ENCODE data around the gene TMEM233. TPM values are rescaled to one million over a fixed set of nuclear protein-coding genes. Genes with fewer than 3 reads are reported as not detected.
A peak's percentile ranks its signal among the peaks of the same experiment; 100 is the strongest.

Gene TMEM233
- total RNA-seq, 1 experiment from 2014 or later: not detected

- intact Hi-C loops (cut with micrococcal nuclease; ENCODE audit: unreplicated experiment): loop anchor here (1.0 kb wide), 1 partner anchor 11 kb away; no protein-coding TSS in a partner anchor
- DNase-seq: no peak
- Mint-ChIP-seq H3K4me3 (ENCODE audit: low read depth, unreplicated experiment) (peak overlapping the region; percentile 50), H3K27ac (ENCODE audit: unreplicated experiment) (peak overlapping the region; percentile 75), H3K27me3 (ENCODE audit: unreplicated experiment) (no peaks in the 10 kb centered on the region), H3K36me3 (ENCODE audit: insufficient read depth, unreplicated experiment) (peaks cover 93% of the 10 kb centered on the region), H3K4me1 (ENCODE audit: low read depth, unreplicated experiment) (peaks cover 52% of the 10 kb centered on the region), H3K9me3 (ENCODE audit: low read depth, unreplicated experiment) (no peaks in the 10 kb centered on the region)
- TF ChIP-seq CTCF (IDR thresholded peaks at IDR 0.05; ENCODE audit: unreplicated experiment): no peak
- CTCF ChIA-PET: interaction anchor here (1.3 kb wide), 1 partner anchor 11 kb away, joined by 3 read pairs; no protein-coding TSS in a partner anchor
- BruUV-seq (replicated peaks): no TSS peak
Observed at GRCh38 chr12:119673634-119674033, 80.1 kb downstream of the TMEM233 start.

GRCh38 chr12:119674560-119674959 lies 81.0 kb downstream of the TMEM233 start:
- Mint-ChIP-seq H3K4me3 (ENCODE audit: low read depth, unreplicated experiment) (peak overlapping the region; percentile 50), H3K27me3 (ENCODE audit: unreplicated experiment) (no peaks in the 10 kb centered on the region), H3K9me3 (ENCODE audit: low read depth, unreplicated experiment) (no peaks in the 10 kb centered on the region), H3K27ac (ENCODE audit: unreplicated experiment) (no peak overlapping the region), H3K4me1 (ENCODE audit: low read depth, unreplicated experiment) (peaks cover 50% of the 10 kb centered on the region), H3K36me3 (ENCODE audit: insufficient read depth, unreplicated experiment) (peaks cover 92% of the 10 kb centered on the region)
- intact Hi-C loops (cut with micrococcal nuclease; ENCODE audit: unreplicated experiment): no loop called here
- CTCF ChIA-PET: no interaction called here
- no peak for DNase-seq
- no peak for TF ChIP-seq CTCF (IDR thresholded peaks at IDR 0.05; ENCODE audit: unreplicated experiment)
- no TSS peak for BruUV-seq (replicated peaks)

GRCh38 chr12:119676022-119676421 lies 82.4 kb downstream of the TMEM233 start:
- Mint-ChIP-seq H3K4me1 (ENCODE audit: low read depth, unreplicated experiment) (peaks cover 45% of the 10 kb centered on the region), H3K9me3 (ENCODE audit: low read depth, unreplicated experiment) (no peaks in the 10 kb centered on the region), H3K36me3 (ENCODE audit: insufficient read depth, unreplicated experiment) (peaks cover 92% of the 10 kb centered on the region), H3K4me3 (ENCODE audit: low read depth, unreplicated experiment) (no peak overlapping the region), H3K27ac (ENCODE audit: unreplicated experiment) (no peak overlapping the region), H3K27me3 (ENCODE audit: unreplicated experiment) (no peaks in the 10 kb centered on the region)
- no TSS peak for BruUV-seq (replicated peaks)
- DNase-seq: no peak
- intact Hi-C loops (cut with micrococcal nuclease; ENCODE audit: unreplicated experiment): no loop called here
- CTCF ChIA-PET: no interaction called here
- no peak for TF ChIP-seq CTCF (IDR thresholded peaks at IDR 0.05; ENCODE audit: unreplicated experiment)

- intact Hi-C loops (cut with micrococcal nuclease; ENCODE audit: unreplicated experiment): no loop called here
- H3K27me3 Mint-ChIP-seq (ENCODE audit: unreplicated experiment): no peaks in the 10 kb centered on the region
- H3K4me3 Mint-ChIP-seq (ENCODE audit: low read depth, unreplicated experiment): no peak overlapping the region
- no TSS peak for BruUV-seq (replicated peaks)
- no peak overlapping the region for H3K27ac Mint-ChIP-seq (ENCODE audit: unreplicated experiment)
- peaks cover 42% of the 10 kb centered on the region for H3K4me1 Mint-ChIP-seq (ENCODE audit: low read depth, unreplicated experiment)
- H3K9me3 Mint-ChIP-seq (ENCODE audit: low read depth, unreplicated experiment): no peaks in the 10 kb centered on the region
- TF ChIP-seq CTCF (IDR thresholded peaks at IDR 0.05; ENCODE audit: unreplicated experiment): no peak
- CTCF ChIA-PET: interaction anchor here (0.6 kb wide), 1 partner anchor 39 kb away, joined by 3 read pairs; no protein-coding TSS in a partner anchor
- DNase-seq: no peak
- H3K36me3 Mint-ChIP-seq (ENCODE audit: insufficient read depth, unreplicated experiment): peaks cover 93% of the 10 kb centered on the region
Observed at GRCh38 chr12:119676573-119676972, 83.0 kb downstream of the TMEM233 start.
